WI38 (cell line): ENCODE results near the gene SLC6A6.

Experiments used
- H3K4me3 ChIP-seq: 2 replicates; pipeline ENCODE4 v1.5.1; 2011; ENCODE audit warnings: low read depth, mild to moderate bottlenecking, control low read depth, low read length
- CTCF ChIP-seq: IDR thresholded peaks from 2 replicates; pipeline ENCODE4 v1.5.1; 2012; ENCODE audit warnings: low read depth, mild to moderate bottlenecking, control low read depth, low read length

Gene SLC6A6

GRCh38 chr3:14413381-14414071, 11.1 kb downstream of the SLC6A6 start:
- TF ChIP-seq CTCF: no peak
- no peak overlapping the region for H3K4me3 ChIP-seq

DNA sequence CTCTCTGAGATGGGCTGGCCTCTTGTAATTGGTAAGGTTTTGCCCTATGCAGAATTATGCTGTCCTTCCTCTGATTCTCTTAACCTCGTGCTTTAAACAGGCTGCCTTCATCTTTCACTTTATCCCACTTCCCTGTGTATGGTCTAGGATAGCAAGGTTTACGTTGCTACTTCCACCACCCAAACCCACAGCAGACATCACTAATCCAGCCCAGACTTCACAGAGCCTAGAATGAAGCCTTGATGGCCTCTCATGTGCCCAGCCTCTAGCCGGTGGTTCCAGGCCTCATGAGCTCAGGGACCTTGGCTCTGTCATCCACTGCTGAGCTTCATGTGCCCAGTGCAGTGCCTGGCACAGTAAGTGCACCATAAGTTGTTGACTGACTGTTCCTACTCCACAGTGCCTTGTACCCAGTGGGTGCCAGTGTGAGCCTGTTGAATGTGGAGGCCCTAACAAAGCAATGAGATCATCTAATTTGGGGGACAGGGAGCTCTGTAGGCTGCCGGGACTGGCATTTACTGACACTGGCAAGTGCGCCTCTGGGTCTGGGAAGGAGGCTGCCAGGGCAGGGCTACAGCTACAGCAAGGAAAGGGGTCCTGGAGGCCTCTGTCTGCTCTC, 12.5 kb downstream of the SLC6A6 start:
- no peak overlapping the region for H3K4me3 ChIP-seq
- TF ChIP-seq CTCF: no peak

- TF ChIP-seq CTCF: no peak
- H3K4me3 ChIP-seq: no peak overlapping the region
Measured at GRCh38 chr3:14415501-14415900, 13.1 kb downstream of the SLC6A6 start.

DNA sequence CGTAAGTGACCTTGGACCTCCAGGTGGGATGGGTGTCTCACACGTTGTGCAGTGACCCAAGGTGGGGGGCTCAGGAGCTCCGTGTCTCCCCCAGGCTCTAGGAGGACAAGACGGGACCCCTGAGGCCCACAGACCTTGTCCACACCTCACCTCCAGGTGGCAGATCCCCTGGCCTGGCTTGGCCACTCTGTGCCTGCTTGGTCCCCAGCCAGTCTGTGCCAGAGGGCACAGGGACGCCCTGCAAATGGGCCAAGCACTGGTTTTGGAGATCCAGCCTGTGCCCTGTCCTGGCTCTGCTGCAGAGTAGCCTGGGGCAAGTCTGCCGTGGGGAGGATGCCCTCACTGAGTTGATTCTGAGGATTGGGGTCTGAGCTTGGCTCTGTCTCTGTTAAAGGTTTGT, 14.0 kb downstream of the SLC6A6 start:
- no peak for TF ChIP-seq CTCF
- no peak overlapping the region for H3K4me3 ChIP-seq

DNA sequence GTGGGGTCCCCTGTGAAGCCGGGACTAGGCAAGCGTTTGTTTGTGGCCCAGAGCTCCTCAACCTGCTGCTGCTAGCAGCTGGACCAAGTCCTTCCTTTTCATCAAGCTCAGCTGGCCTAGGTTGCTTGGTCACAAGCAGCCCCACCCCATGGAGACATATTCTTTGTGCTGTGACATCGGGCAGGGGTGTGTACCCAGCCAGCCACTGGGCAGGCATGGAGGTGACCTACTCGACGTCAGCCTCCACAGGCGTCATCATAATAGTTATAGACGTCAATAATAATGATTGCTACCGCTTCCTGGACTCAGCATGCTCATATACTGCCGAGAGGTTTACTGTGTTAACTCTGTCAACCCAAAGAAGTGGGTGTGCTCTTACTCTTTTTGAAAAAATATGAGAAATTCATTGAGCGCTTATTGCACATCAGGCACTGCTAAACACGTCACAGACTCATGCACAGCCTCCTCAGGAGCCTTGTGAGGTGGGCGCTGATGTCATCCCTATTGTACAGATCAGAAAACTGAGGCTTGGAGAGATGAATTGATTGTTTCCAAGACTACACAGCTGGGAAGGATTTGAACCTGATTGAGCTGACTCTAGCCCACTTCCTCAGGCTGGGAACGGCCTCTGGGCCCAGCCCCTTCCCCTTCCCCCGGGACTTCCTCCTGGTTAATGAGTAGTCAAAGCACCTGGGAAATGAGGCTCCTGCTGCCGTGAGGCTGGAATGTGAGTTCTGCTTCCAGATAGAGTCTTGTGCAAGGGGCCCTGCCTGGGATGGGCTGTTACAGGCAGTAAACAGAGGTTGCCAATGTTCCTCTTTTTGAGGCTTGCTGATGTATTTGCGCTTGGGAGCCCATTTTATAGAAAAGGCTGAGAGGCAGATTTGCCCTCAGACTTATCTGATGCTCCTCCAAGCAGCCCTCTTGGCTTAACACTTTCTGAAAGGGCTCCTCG, 16.2 kb downstream of the SLC6A6 start:
- TF ChIP-seq CTCF: no peak
- H3K4me3 ChIP-seq: no peak overlapping the region

- TF ChIP-seq CTCF: no peak
- no peak overlapping the region for H3K4me3 ChIP-seq
Measured at GRCh38 chr3:14422016-14422963, 19.9 kb downstream of the SLC6A6 start.
